Stomach (tissue), 9 donors: ENCODE data around the gene GNAI3. TPM values are rescaled to one million over a fixed set of nuclear protein-coding genes. Genes with fewer than 3 reads are reported as not detected.

ENCODE experiments used
- DNase-seq, 2 donors: peaks; one replicate each; pipeline versions ENCODE4 v3.0.0 to v3.0.0-alpha.2; 2013 to 2019
- H3K27ac ChIP-seq, 5 donors: fragments of 200-600 bp in 4 of 5; sonication (generic) in 4 of 5; one replicate each; pipeline ENCODE4 v1.5.1; 2013 to 2019; ENCODE audit warnings: mild to moderate bottlenecking in 1 of 5, moderate library complexity in 1 of 5
- H3K27me3 ChIP-seq, 3 donors: fragments of 200-600 bp; sonication (generic); one replicate each; pipeline ENCODE4 v1.5.1; 2017 to 2019; ENCODE audit warnings: mixed run types in 1 of 3
- H3K36me3 ChIP-seq, 4 donors: fragments of 200-600 bp; sonication (generic); 1 replicate in 3 of 4; 2 replicates in 1 of 4; pipeline ENCODE4 v1.5.1; 2016 to 2019
- H3K4me1 ChIP-seq, 4 donors: fragments of 200-600 bp; sonication (generic); one replicate each; pipeline ENCODE4 v1.5.1; 2016 to 2019
- H3K4me3 ChIP-seq, 4 donors: fragments of 200-600 bp; sonication (generic) in 3 of 4; one replicate each; pipeline ENCODE4 v1.5.1; 2016 to 2019; ENCODE audit warnings: mild to moderate bottlenecking in 1 of 4
- H3K9me3 ChIP-seq, 4 donors: fragments of 200-600 bp; sonication (generic); one replicate each; pipeline ENCODE4 v1.5.1; 2016 to 2019
- EP300 ChIP-seq: sonication (generic); formaldehyde crosslinking; IDR thresholded peaks from one replicate; pipeline ENCODE4 v1.6.1; 2017; ENCODE audit warnings: antibody characterized with exemption
- POLR2A ChIP-seq, 4 donors: fragments of 450-650 bp; IDR thresholded peaks; one replicate each; pipeline ENCODE4 v1.6.1; 2016; ENCODE audit warnings: antibody characterized with exemption in 4 of 4, control low read depth in 2 of 4, mild to moderate bottlenecking in 1 of 4, moderate library complexity in 1 of 4
- POLR2AphosphoS5 ChIP-seq, 3 donors: sonication (generic); formaldehyde crosslinking; IDR thresholded peaks; one replicate each; pipeline ENCODE4 v1.6.1; 2016; ENCODE audit warnings: antibody characterized with exemption in 3 of 3
- WGBS, 5 donors: extraction: QIAGEN DNeasy Blood & Tissue Kit in 3 of 5; methylation state at CpG; one replicate each; pipeline versions ENCODE4 v1.1.5 to v1.1.7; 2013 to 2018; 5-methylcytosine and 5-hydroxymethylcytosine counted together
- intact Hi-C: fragments of 100-400 bp; cut with DNase I; formaldehyde crosslinking; loops from one replicate; pipeline ENCODE4 v1.15.1; 2023; ENCODE audit warnings: low total_unique reads
- polyA plus RNA-seq, 3 donors: library from polyadenylated mRNA; stranded (reverse); fragments of 200-250 nt; gene quantifications; one replicate each; pipeline ENCODE4 v1.2.3, GENCODE V29; 2013
- total RNA-seq, 5 donors: library from RNA; depleted of rRNA; stranded (reverse); fragments of >200 nt; gene quantifications; one replicate each; pipeline versions ENCODE4 v1.1.0 to v1.2.3, GENCODE V29; 2014 to 2016
- TF ChIP-seq, protein P1 (sequence below), 7 experiments: fragments of 450-650 bp in 4 of 7; fragments of 200-600 bp in 3 of 7; sonication (generic) in 3 of 7; IDR thresholded peaks; one replicate each; pipeline ENCODE4 v1.5.1; 2016 to 2019; ENCODE audit warnings: antibody characterized with exemption in 7 of 7, control low read depth in 2 of 7, mild to moderate bottlenecking in 1 of 7
- donor health status: healthy with polysubstance abuse.
- donor health status: Bipolar disorder and iron deficiency.
- donor health status: healthy.

The GNAI3 gene
- total and polyA plus RNA-seq, 8 donors = 0.58 to 12.7 (median 3.1) TPM

DNA sequence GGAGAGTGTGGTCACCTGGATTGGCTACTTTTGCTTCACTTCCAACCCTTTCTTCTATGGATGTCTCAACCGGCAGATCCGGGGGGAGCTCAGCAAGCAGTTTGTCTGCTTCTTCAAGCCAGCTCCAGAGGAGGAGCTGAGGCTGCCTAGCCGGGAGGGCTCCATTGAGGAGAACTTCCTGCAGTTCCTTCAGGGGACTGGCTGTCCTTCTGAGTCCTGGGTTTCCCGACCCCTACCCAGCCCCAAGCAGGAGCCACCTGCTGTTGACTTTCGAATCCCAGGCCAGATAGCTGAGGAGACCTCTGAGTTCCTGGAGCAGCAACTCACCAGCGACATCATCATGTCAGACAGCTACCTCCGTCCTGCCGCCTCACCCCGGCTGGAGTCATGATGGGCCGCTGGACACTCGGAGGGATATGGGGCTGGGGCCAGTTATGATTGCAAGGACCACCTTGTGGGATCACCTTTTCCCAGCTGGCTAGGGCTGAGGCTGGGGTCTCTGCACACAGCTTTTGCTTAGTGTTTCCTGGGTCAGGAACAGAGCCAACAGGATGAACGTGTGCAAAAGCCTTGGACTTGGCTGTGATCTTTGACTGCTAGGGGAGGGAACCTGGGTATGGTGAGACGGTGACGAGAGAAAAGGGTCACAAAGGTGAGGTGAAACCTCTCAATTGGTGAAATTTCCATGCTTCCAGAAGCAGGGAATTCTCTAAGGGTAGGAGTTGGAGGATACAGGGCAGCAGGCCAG is 4.3 kb upstream of the GNAI3 start:
- 61 to 69% (median 68%) methylated on average over 13 to 14 of the region's 14 CpGs for WGBS, 5 donors
- no peak for DNase-seq
- H3K36me3 ChIP-seq = no peaks in the 10 kb centered on the region
- peaks cover 9 to 19% (median 14%) of the 10 kb centered on the region in 4 donors for H3K4me1 ChIP-seq
- H3K4me3 ChIP-seq = no peak overlapping the region
- H3K27ac ChIP-seq = no peak overlapping the region
- TF ChIP-seq POLR2AphosphoS5 (IDR thresholded peaks at IDR 0.05) (no peak), EP300 (no peak), POLR2A (IDR thresholded peaks at IDR 0.05) (no peak)
- TF ChIP-seq, protein P1, sequence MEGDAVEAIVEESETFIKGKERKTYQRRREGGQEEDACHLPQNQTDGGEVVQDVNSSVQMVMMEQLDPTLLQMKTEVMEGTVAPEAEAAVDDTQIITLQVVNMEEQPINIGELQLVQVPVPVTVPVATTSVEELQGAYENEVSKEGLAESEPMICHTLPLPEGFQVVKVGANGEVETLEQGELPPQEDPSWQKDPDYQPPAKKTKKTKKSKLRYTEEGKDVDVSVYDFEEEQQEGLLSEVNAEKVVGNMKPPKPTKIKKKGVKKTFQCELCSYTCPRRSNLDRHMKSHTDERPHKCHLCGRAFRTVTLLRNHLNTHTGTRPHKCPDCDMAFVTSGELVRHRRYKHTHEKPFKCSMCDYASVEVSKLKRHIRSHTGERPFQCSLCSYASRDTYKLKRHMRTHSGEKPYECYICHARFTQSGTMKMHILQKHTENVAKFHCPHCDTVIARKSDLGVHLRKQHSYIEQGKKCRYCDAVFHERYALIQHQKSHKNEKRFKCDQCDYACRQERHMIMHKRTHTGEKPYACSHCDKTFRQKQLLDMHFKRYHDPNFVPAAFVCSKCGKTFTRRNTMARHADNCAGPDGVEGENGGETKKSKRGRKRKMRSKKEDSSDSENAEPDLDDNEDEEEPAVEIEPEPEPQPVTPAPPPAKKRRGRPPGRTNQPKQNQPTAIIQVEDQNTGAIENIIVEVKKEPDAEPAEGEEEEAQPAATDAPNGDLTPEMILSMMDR (IDR thresholded peaks at IDR 0.05) = no peak
- H3K9me3 ChIP-seq = no peaks in the 10 kb centered on the region
- no peaks in the 10 kb centered on the region for H3K27me3 ChIP-seq
- intact Hi-C loops = loop anchor here (5.0 to 10.0 kb wide), 2 partner anchors 88 to 231 kb away; no protein-coding TSS in a partner anchor

DNA sequence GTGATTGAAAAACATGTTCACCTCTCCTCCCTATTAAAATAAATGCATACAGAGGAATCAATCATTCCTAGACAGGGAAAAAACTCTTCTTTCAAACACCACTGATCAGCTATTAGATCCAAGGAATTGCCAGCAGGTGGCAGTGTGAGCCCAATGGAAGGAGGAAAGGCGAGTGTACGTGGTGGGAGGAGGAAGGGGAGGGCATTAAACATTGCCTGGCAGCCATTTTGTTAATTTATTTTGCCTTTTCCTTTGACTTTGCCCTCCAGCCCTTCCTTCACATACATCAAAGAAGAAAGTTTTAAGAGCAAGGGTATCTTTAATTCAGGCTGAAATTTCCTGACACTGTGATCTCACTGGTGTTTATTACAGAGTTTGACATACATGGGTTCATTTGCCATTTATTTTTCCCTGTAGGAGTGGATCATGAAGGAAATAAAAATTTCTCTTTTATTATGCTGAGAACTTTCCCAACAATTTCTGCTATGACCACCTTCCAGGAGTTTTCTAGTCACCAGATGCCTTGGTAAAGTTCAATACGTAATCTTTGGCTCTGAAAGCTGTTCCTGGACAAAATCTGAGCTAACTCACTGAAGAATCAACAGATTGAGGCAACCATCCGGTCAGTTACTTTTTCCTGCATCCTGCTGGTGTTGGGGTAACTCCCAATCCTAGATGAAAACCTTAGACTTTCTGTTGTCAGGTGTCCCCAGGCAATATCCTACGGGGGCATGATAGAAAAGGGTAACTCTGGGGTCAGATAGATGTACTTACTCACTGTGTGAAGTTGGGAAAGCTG is 1.9 kb upstream of the GNAI3 start:
- Histone ChIP-seq H3K4me1 (peaks cover 18 to 42% (median 32%) of the 10 kb centered on the region in 4 donors), H3K27ac (peak overlapping the region; percentile 76 to 98 (median 96)), H3K9me3 (no peaks in the 10 kb centered on the region), H3K27me3 (no peaks in the 10 kb centered on the region), H3K36me3 (no peaks in the 10 kb centered on the region), H3K4me3 (peak overlapping the region; percentile 59 to 94 (median 86))
- intact Hi-C loops = loop anchor here (10.0 kb wide), 1 partner anchor 228 kb away; no protein-coding TSS in a partner anchor
- peak; percentile 93 to 97 for DNase-seq
- WGBS, 5 donors = 17 to 23% (median 19%) methylated on average over 5 of the region's 5 CpGs
- TF ChIP-seq POLR2AphosphoS5 (IDR thresholded peaks at IDR 0.05) (peak in 2 of 3 donors; percentile 50 to 87), POLR2A (IDR thresholded peaks at IDR 0.05) (no peak), EP300 (no peak)
- TF ChIP-seq, protein P1 (IDR thresholded peaks at IDR 0.05) = peak in 5 of 7 experiments; percentile 65 to 96 (median 80)

DNA sequence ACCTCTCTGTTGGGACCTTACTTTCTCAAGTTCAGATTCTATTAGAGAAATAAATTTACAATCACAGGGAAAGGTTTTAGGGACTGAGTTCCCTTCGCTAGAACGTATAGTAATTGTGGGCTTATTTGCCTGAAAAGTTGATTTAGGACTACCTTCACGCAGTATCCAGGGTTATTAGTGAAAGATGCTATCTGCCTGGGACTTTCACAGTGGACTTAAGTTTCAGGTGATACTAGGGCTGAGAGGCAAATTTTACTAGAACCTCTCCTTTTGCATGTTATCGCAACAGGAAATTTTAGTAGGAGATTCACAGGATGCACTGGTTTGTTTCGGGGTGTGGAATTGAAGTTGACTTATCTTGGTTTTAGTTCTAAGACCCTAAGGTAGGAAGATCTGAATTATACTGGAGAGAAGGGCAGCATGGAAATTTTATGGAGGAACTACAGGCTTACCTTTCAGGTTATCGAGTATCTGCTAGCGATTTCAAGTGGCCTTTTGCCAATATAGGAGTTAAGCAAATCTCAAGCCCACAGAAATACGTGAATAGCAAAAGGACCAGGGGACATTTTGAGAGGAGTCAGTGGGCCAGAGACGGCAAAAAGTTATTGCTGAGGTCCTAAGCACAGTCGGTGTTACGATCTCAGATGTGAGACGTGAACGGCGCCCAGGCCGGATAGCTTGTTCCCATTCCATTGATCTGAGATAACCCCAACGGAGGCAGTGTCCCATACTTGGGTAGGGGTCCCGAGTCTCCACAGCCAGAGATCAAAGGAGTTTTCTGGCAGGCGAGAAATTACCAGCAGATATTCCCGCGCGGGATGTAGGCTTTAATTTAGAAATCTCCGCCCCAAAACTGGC is 723 bp upstream of the GNAI3 start:
- no peaks in the 10 kb centered on the region for H3K27me3 ChIP-seq
- peak overlapping the region; percentile 92 to 98 (median 98) for H3K27ac ChIP-seq
- 5 to 9% (median 7%) methylated on average over 21 to 22 of the region's 22 CpGs for WGBS, 5 donors
- intact Hi-C loops = loop anchor here (10.0 kb wide), 1 partner anchor 227 kb away; no protein-coding TSS in a partner anchor
- no peaks in the 10 kb centered on the region for H3K36me3 ChIP-seq
- peak overlapping the region; percentile 59 to 94 (median 86) for H3K4me3 ChIP-seq
- H3K4me1 ChIP-seq = peaks cover 18 to 53% (median 37%) of the 10 kb centered on the region in 4 donors
- TF ChIP-seq, protein P1 (IDR thresholded peaks at IDR 0.05) = no peak
- TF ChIP-seq POLR2AphosphoS5 (IDR thresholded peaks at IDR 0.05) (no peak), POLR2A (IDR thresholded peaks at IDR 0.05) (no peak), EP300 (no peak)
- peak; percentile 37 to 70 for DNase-seq
- H3K9me3 ChIP-seq = no peaks in the 10 kb centered on the region
